H1 (cell line): ENCODE measurements around the gene CLDN6. TPM values are rescaled to one million over a fixed set of nuclear protein-coding genes. Genes with fewer than 3 reads are reported as not detected.
A peak's percentile ranks its signal among the peaks of the same experiment; 100 is the strongest.

Source experiments
- CTCF ChIA-PET: fragments of 300-600 bp; sonication (Branson Sonifier 250); formaldehyde crosslinking; loops from one replicate; lab custom pipeline; 2021; ENCODE audit not compliant: partially characterized antibody; lab: Charles Lee
- POLR2A ChIA-PET: fragments of 300-600 bp; sonication (Branson Sonifier 250); formaldehyde crosslinking; loops from one replicate; lab custom pipeline; 2021; ENCODE audit warnings: inconsistent platforms; ENCODE audit not compliant: partially characterized antibody; lab: Charles Lee
- DNase-seq, 2 experiments: peaks; one replicate each; pipeline versions ENCODE4 v3.0.0 to v3.0.0-alpha.2; 2010 to 2022; ENCODE audit warnings: low spot score in 2 of 2, low read depth in 1 of 2, mixed read lengths in 1 of 2
- FAIRE-seq: peaks from 2 replicates; lab custom pipeline; 2011; peaks lifted over from hg19 to GRCh38; lab: Jason Lieb, UNC
- H2AFZ ChIP-seq: 2 replicates; pipeline ENCODE4 v1.8.1; 2012; ENCODE audit warnings: low read length, inconsistent platforms
- H2AK5ac ChIP-seq: 2 replicates; pipeline ENCODE4 v1.6.1; 2013; ENCODE audit warnings: low read depth, low read length
- H2BK120ac ChIP-seq: replicated peaks from 2 replicates; pipeline ENCODE3; 2013; ENCODE audit warnings: low read depth, low read length, inconsistent platforms
- H2BK12ac ChIP-seq: 2 replicates; pipeline ENCODE4 v1.6.1; 2013; ENCODE audit warnings: low read depth, low read length
- H2BK15ac ChIP-seq: 2 replicates; pipeline ENCODE4 v1.6.1; 2013; ENCODE audit warnings: low read length
- H2BK20ac ChIP-seq: 2 replicates; pipeline ENCODE4 v1.6.1; 2013; ENCODE audit warnings: low read length
- H2BK5ac ChIP-seq: 2 replicates; pipeline ENCODE4 v1.6.1; 2013; ENCODE audit warnings: low read depth, low read length
- H3K14ac ChIP-seq: 2 replicates; pipeline ENCODE4 v1.6.1; 2013; ENCODE audit warnings: inconsistent platforms; ENCODE audit not compliant: insufficient read length
- H3K18ac ChIP-seq: 2 replicates; pipeline ENCODE4 v1.6.1; 2013; ENCODE audit warnings: low read length; ENCODE audit errors: extremely low read depth
- H3K23ac ChIP-seq: 2 replicates; pipeline ENCODE4 v1.6.1; 2013; ENCODE audit warnings: inconsistent platforms; ENCODE audit not compliant: insufficient read length
- H3K23me2 ChIP-seq: 2 replicates; pipeline ENCODE4 v1.6.1; 2013; ENCODE audit warnings: low read depth, low read length
- H3K27ac ChIP-seq: 2 replicates; pipeline ENCODE4 v1.6.1; 2011; ENCODE audit warnings: low read depth, low read length, inconsistent platforms
- H3K27me3 ChIP-seq, 4 experiments: replicated peaks in 1 of 4; 1 replicate in 1 of 4; 2 replicates in 3 of 4; pipeline versions ENCODE4 v1.6.1 to v1.8.1; 2011 to 2013; ENCODE audit warnings: low read length in 3 of 4, mild to moderate bottlenecking in 3 of 4, inconsistent platforms in 2 of 4, mixed read lengths in 2 of 4, moderate library complexity in 1 of 4; ENCODE audit not compliant: control insufficient read depth in 3 of 4, insufficient read depth in 3 of 4; ENCODE audit errors: extremely low read depth in 1 of 4
- H3K36me3 ChIP-seq, 4 experiments: 2 replicates each; pipeline versions ENCODE4 v1.6.1 to v1.8.1; 2011 to 2013; ENCODE audit warnings: mild to moderate bottlenecking in 4 of 4, low read length in 3 of 4, moderate library complexity in 2 of 4, control low read depth in 1 of 4, inconsistent platforms in 1 of 4; ENCODE audit not compliant: insufficient read depth in 4 of 4, control insufficient read depth in 2 of 4
- H3K4ac ChIP-seq: replicated peaks from 2 replicates; pipeline ENCODE3; 2013; ENCODE audit warnings: low read length, low read depth, mixed read lengths, inconsistent platforms; ENCODE audit not compliant: insufficient read length
- H3K4me1 ChIP-seq, 4 experiments: replicated peaks in 1 of 4; 1 replicate in 1 of 4; 2 replicates in 3 of 4; pipeline versions ENCODE4 v1.6.1 to v1.8.1; 2011 to 2013; ENCODE audit warnings: low read length in 3 of 4, inconsistent platforms in 2 of 4, mixed read lengths in 1 of 4; ENCODE audit not compliant: insufficient read depth in 4 of 4, control insufficient read depth in 3 of 4
- H3K4me2 ChIP-seq, 2 experiments: 2 replicates each; pipeline versions ENCODE4 v1.6.1 to v1.8.1; 2011 to 2013; ENCODE audit warnings: low read depth in 2 of 2, low read length in 2 of 2, control low read depth in 1 of 2, inconsistent platforms in 1 of 2, mild to moderate bottlenecking in 1 of 2; ENCODE audit not compliant: insufficient read depth in 1 of 2
- H3K4me3 ChIP-seq, 4 experiments: fragments of 200-600, 300-600 bp in 1 of 4; sonication (generic), shearing (Covaris generic), sonication (Bioruptor Twin) in 1 of 4; 2 replicates each; pipeline versions ENCODE4 v1.5.1 to v1.8.1; 2011 to 2016; ENCODE audit warnings: low read length in 4 of 4, low read depth in 3 of 4, control low read depth in 2 of 4, inconsistent platforms in 2 of 4, mild to moderate bottlenecking in 2 of 4, mixed read lengths in 1 of 4, moderate library complexity in 1 of 4; ENCODE audit not compliant: insufficient read depth in 2 of 4; ENCODE audit errors: extremely low read depth in 1 of 4
- H3K56ac ChIP-seq: replicated peaks from 2 replicates; pipeline ENCODE3; 2013; ENCODE audit warnings: low read depth, mild to moderate bottlenecking, mixed read lengths, low read length, inconsistent platforms; ENCODE audit not compliant: insufficient read length
- H3K79me1 ChIP-seq: 2 replicates; pipeline ENCODE4 v1.6.1; 2013; ENCODE audit warnings: low read depth, low read length, control low read depth
- H3K79me2 ChIP-seq, 2 experiments: 2 replicates each; pipeline versions ENCODE4 v1.6.1 to v1.8.1; 2012 to 2013; ENCODE audit warnings: low read length in 2 of 2, mild to moderate bottlenecking in 2 of 2, inconsistent platforms in 1 of 2; ENCODE audit not compliant: insufficient read depth in 2 of 2, control insufficient read depth in 1 of 2
- H3K9ac ChIP-seq, 4 experiments: replicated peaks in 1 of 4; 1 replicate in 1 of 4; 2 replicates in 3 of 4; pipeline versions ENCODE4 v1.6.1 to v1.8.1; 2011 to 2013; ENCODE audit warnings: low read depth in 3 of 4, low read length in 3 of 4, control low read depth in 2 of 4, mild to moderate bottlenecking in 2 of 4, moderate library complexity in 2 of 4, inconsistent platforms in 1 of 4; ENCODE audit errors: extremely low read depth in 1 of 4
- H3K9me3 ChIP-seq, 2 experiments: 2 replicates each; pipeline versions ENCODE4 v1.6.1 to v1.8.1; 2012 to 2013; ENCODE audit warnings: mild to moderate bottlenecking in 2 of 2, moderate library complexity in 2 of 2, control low read depth in 1 of 2, inconsistent platforms in 1 of 2, low read depth in 1 of 2, low read length in 1 of 2, mixed read lengths in 1 of 2; ENCODE audit not compliant: insufficient read depth in 2 of 2
- H4K20me1 ChIP-seq, 2 experiments: replicated peaks in 1 of 2; 2 replicates each; pipeline versions ENCODE3 to v1.8.1; 2011 to 2013; ENCODE audit warnings: inconsistent platforms in 2 of 2, low read length in 2 of 2, mild to moderate bottlenecking in 1 of 2; ENCODE audit not compliant: insufficient read depth in 2 of 2, control insufficient read depth in 1 of 2
- H4K5ac ChIP-seq: 2 replicates; pipeline ENCODE4 v1.6.1; 2013; ENCODE audit warnings: low read length, low read depth, mixed read lengths, inconsistent platforms; ENCODE audit not compliant: insufficient read length
- H4K8ac ChIP-seq: 2 replicates; pipeline ENCODE4 v1.8.0; 2013; ENCODE audit warnings: mild to moderate bottlenecking, moderate library complexity, low read length, inconsistent platforms; ENCODE audit not compliant: insufficient read depth; ENCODE audit errors: extremely low read depth
- H4K91ac ChIP-seq: replicated peaks from 2 replicates; pipeline ENCODE3; 2013; ENCODE audit warnings: low read length, mixed read lengths, inconsistent platforms; ENCODE audit not compliant: insufficient read length
- ATF3 ChIP-seq: IDR thresholded peaks from 2 replicates; pipeline ENCODE4 v1.6.1; 2011; ENCODE audit warnings: low read depth, mild to moderate bottlenecking, low read length; ENCODE audit not compliant: insufficient read depth
- CHD2 ChIP-seq: IDR thresholded peaks from 2 replicates; pipeline ENCODE4 v1.6.1; 2012; ENCODE audit warnings: low read length, improper control_type of control experiment
- EGR1 ChIP-seq: IDR thresholded peaks from 2 replicates; pipeline ENCODE4 v1.6.1; 2011; ENCODE audit warnings: low read depth, low read length, borderline replicate concordance
- FOSL1 ChIP-seq: IDR thresholded peaks from 2 replicates; pipeline ENCODE4 v1.6.1; 2011; ENCODE audit warnings: mild to moderate bottlenecking, low read depth, low read length, moderate library complexity; ENCODE audit not compliant: insufficient read depth
- POLR2A ChIP-seq, 2 experiments: IDR thresholded peaks; 1 replicate in 1 of 2; 2 replicates in 1 of 2; pipeline ENCODE4 v1.6.1; 2011; ENCODE audit warnings: low read depth in 2 of 2, low read length in 2 of 2, mild to moderate bottlenecking in 2 of 2; ENCODE audit errors: control extremely low read depth in 1 of 2
- SIN3A ChIP-seq, 2 experiments: IDR thresholded peaks in 1 of 2; conservative IDR thresholded peaks in 1 of 2; 2 replicates each; pipeline ENCODE4 v1.6.1; 2011 to 2012; ENCODE audit warnings: low read length in 2 of 2, improper control_type of control experiment in 1 of 2, low read depth in 1 of 2, mild to moderate bottlenecking in 1 of 2
- TAF1 ChIP-seq: IDR thresholded peaks from 2 replicates; pipeline ENCODE4 v1.6.1; 2011; ENCODE audit warnings: mild to moderate bottlenecking, low read depth, low read length
- TAF7 ChIP-seq: optimal IDR thresholded peaks from 2 replicates; pipeline ENCODE3; 2011; ENCODE audit warnings: low read depth, mild to moderate bottlenecking, inconsistent platforms, low read length, moderate library complexity, borderline replicate concordance
- USF2 ChIP-seq: IDR thresholded peaks from 2 replicates; pipeline ENCODE4 v1.6.1; 2011; ENCODE audit warnings: low read length, improper control_type of control experiment
- whole genome bisulfite sequencing, 2 experiments: shearing (Covaris generic) in 1 of 2; methylation state at CpG; one replicate each; pipeline versions ENCODE4 v1.1.6 to v1.1.7; 2013 to 2015; ENCODE audit warnings: low lambda C conversion rate in 2 of 2, mixed read lengths in 2 of 2, inconsistent platforms in 1 of 2, low coverage in 1 of 2, missing lambda C conversion rate in 1 of 2; ENCODE audit not compliant: insufficient replicate concordance in 2 of 2, insufficient coverage in 1 of 2, insufficient read length in 1 of 2; ENCODE audit errors: extremely low coverage in 1 of 2, missing lambda C conversion rate in 1 of 2; 5-methylcytosine and 5-hydroxymethylcytosine counted together
- polyA plus RNA-seq, 7 experiments: library from polyadenylated mRNA; depleted of rRNA in 3 of 7; stranded (reverse) in 5 of 7; unstranded in 2 of 7; fragments of >200 nt in 5 of 7; fragments of 200-250 nt in 2 of 7; gene quantifications; 1 replicate in 5 of 7; 2 replicates in 1 of 7; 4 replicates in 1 of 7; pipeline versions ENCODE4 v1.2.1 to v1.2.3, GENCODE V29; 2011 to 2013; ENCODE audit warnings: missing spikeins in 2 of 7, mixed read lengths in 2 of 7
- total RNA-seq: library from RNA; stranded (reverse); fragmentation: NEBNext Ultra II Directional; extraction: Animal tissue kit (Norgen Biotek cat#: 25700); gene quantifications from 2 replicates; pipeline ENCODE4 v1.2.1, GENCODE V29; 2021

The CLDN6 gene
- total and polyA plus RNA-seq, 2 of the 8 experiments (the other 6 are each of a cell fraction or from before 2014, with no cell fraction given) = 747 to 1,115 TPM

GRCh38 chr16:3020247-3020603, 2.2 kb upstream of the CLDN6 start, which contains the start of gene TNFRSF12A:
Gene TNFRSF12A (plus strand): TSS chr16:3020368. CDS start chr16:3020398, 30 bp downstream.
- 0% methylated on average over 8 of the region's 49 CpGs; no CpG with 5 or more reads in 1 of the 2 experiments for WGBS, 2 experiments
- no peak for FAIRE-seq
- TF ChIP-seq SIN3A (conservative IDR thresholded peaks at IDR 0.05 in 1 of 2, IDR thresholded peaks at IDR 0.05 in 1 of 2; ENCODE audit: low read depth in 1 of 2, low read length in 2 of 2) = peak in 1 of 2 experiments; percentile 72; a peak in 1 of 4 replicates
- TF ChIP-seq ATF3 = no peak
- 0 out of 2 replicates have a peak, but pooled peaks have one; percentile 26 for TF ChIP-seq FOSL1
- TF ChIP-seq EGR1 = peak; percentile 96
- peak; percentile 79 for TF ChIP-seq TAF7
- TF ChIP-seq TAF1 = peak; percentile 88
- TF ChIP-seq CHD2 = 0 out of 2 replicates have a peak, but pooled peaks have one; percentile 13
- no peak for TF ChIP-seq USF2
- TF ChIP-seq POLR2A (IDR thresholded peaks at IDR 0.05; ENCODE audit: control extremely low read depth in 1 of 2, low read depth in 2 of 2, low read length in 2 of 2) = peak; percentile 19 to 68; a peak in 2 of 3 replicates

More at GRCh38 chr16:3020247-3020603, 2.2 kb upstream of the CLDN6 start, which contains the start of gene TNFRSF12A:
- H2AK5ac ChIP-seq = peak within 1 kb of the TSS; percentile 88; the same call in 1 of the 2 replicates
- H2AFZ ChIP-seq = no peak within 1 kb of the TSS
- H3K4me3 ChIP-seq = peak within 1 kb of the TSS; percentile 74 to 97 (median 94)
- peaks cover 13 to 20% of the 10 kb centered on the region in 2 experiments for H4K20me1 ChIP-seq
- H3K36me3 ChIP-seq = peaks cover 6 to 14% (median 9%) of the 10 kb centered on the region in 4 experiments; a peak in 6 of 8 replicates
- ChIA-PET CTCF (interaction anchor here (0.8 to 23.8 kb wide), 7 partner anchors 11 to 94 kb away, joined by 3 to 639 read pairs (median 8); partner anchors contain the start of genes CLDN9 and PAQR4), POLR2A (interaction anchor here (1.0 to 35.7 kb wide), 15 partner anchors 3 to 263 kb away, joined by 3 to 1808 read pairs (median 12); partner anchors contain the start of genes BICDL2, CLDN6, CLDN9 and HCFC1R1)
- H3K9me3 ChIP-seq = no peaks in the 10 kb centered on the region
- H2BK120ac ChIP-seq = no peak within 1 kb of the TSS
- H3K79me1 ChIP-seq = peaks cover 6% of the 10 kb centered on the region; the same call in 1 of the 2 replicates
- H3K23me2 ChIP-seq = peaks cover 28% of the 10 kb centered on the region
- peak within 1 kb of the TSS; percentile 98 for H3K18ac ChIP-seq
- peak within 1 kb of the TSS; percentile 37 for H3K14ac ChIP-seq
- H3K4ac ChIP-seq = peak within 1 kb of the TSS; percentile 99
- H3K79me2 ChIP-seq = peaks cover 11 to 27% of the 10 kb centered on the region in 2 experiments
- peak within 1 kb of the TSS; percentile 60 to 92 (median 89) for H3K9ac ChIP-seq
- no peak within 1 kb of the TSS for H2BK15ac ChIP-seq
- peak within 1 kb of the TSS; percentile 94 for H2BK5ac ChIP-seq
- peak within 1 kb of the TSS; percentile 88 for H4K5ac ChIP-seq
- H3K27ac ChIP-seq = peak within 1 kb of the TSS; percentile 83
- no peaks in the 10 kb centered on the region for H3K27me3 ChIP-seq
- H3K23ac ChIP-seq = no peak within 1 kb of the TSS
- peak within 1 kb of the TSS; percentile 80 for H4K8ac ChIP-seq
- H3K4me2 ChIP-seq = peak within 1 kb of the TSS; percentile 83 to 88
- H4K91ac ChIP-seq = peak within 1 kb of the TSS; percentile 96
- peak in 1 of 2 experiments; percentile 85 for DNase-seq
- peak within 1 kb of the TSS; percentile 50 for H2BK12ac ChIP-seq
- H3K4me1 ChIP-seq = peaks cover 5 to 29% (median 24%) of the 10 kb centered on the region in 4 experiments
- H2BK20ac ChIP-seq = no peak within 1 kb of the TSS
- peak within 1 kb of the TSS; percentile 43 for H3K56ac ChIP-seq
